H9 (cell line): ENCODE measurements around the gene SIGLEC7. TPM values are rescaled to one million over a fixed set of nuclear protein-coding genes. Genes with fewer than 3 reads are reported as not detected.

Source experiments
- DNase-seq: peaks from one replicate; pipeline ENCODE4 v3.0.0-alpha.2; 2017
- H2AFZ ChIP-seq: one replicate; pipeline ENCODE4 v1.6.1; 2013; ENCODE audit warnings: mild to moderate bottlenecking, low read length, control low read depth, moderate library complexity
- H2AK5ac ChIP-seq: 2 replicates; pipeline ENCODE4 v1.6.1; 2013; ENCODE audit warnings: low read length, control low read depth, mixed read lengths; ENCODE audit not compliant: insufficient read length
- H2BK120ac ChIP-seq: one replicate; pipeline ENCODE4 v1.6.1; 2013; ENCODE audit warnings: low read depth, mild to moderate bottlenecking, low read length, control low read depth, inconsistent platforms; ENCODE audit not compliant: poor library complexity, severe bottlenecking
- H2BK12ac ChIP-seq: 2 replicates; pipeline ENCODE4 v1.6.1; 2013; ENCODE audit warnings: low read length, control low read depth, mixed read lengths, low read depth; ENCODE audit not compliant: insufficient read length
- H2BK15ac ChIP-seq: 2 replicates; pipeline ENCODE4 v1.6.1; 2013; ENCODE audit warnings: low read depth, low read length, control low read depth
- H2BK20ac ChIP-seq: one replicate; pipeline ENCODE4 v1.6.1; 2013; ENCODE audit warnings: low read depth, mild to moderate bottlenecking, low read length, control low read depth, inconsistent platforms; ENCODE audit not compliant: poor library complexity, severe bottlenecking
- H2BK5ac ChIP-seq: 2 replicates; pipeline ENCODE4 v1.6.1; 2013; ENCODE audit warnings: low read length, control low read depth, mixed read lengths; ENCODE audit not compliant: insufficient read length
- H3K14ac ChIP-seq: 2 replicates; pipeline ENCODE4 v1.6.1; 2013; ENCODE audit warnings: low read length, control low read depth; ENCODE audit not compliant: insufficient read depth
- H3K18ac ChIP-seq: 2 replicates; pipeline ENCODE4 v1.6.1; 2013; ENCODE audit warnings: low read depth, mild to moderate bottlenecking, mixed read lengths, low read length, control low read depth; ENCODE audit not compliant: insufficient read length
- H3K23ac ChIP-seq: 2 replicates; pipeline ENCODE4 v1.6.1; 2013; ENCODE audit warnings: low read length, control low read depth, mixed read lengths, low read depth; ENCODE audit not compliant: insufficient read length
- H3K23me2 ChIP-seq: 2 replicates; pipeline ENCODE4 v1.6.1; 2013; ENCODE audit warnings: low read depth, mild to moderate bottlenecking, mixed read lengths, low read length, control low read depth; ENCODE audit not compliant: insufficient read length, poor library complexity, severe bottlenecking
- H3K27ac ChIP-seq: 2 replicates; pipeline ENCODE4 v1.5.1; 2013; ENCODE audit warnings: low read length, control low read depth, mixed read lengths, low read depth; ENCODE audit not compliant: insufficient read length
- H3K27me3 ChIP-seq: 2 replicates; pipeline ENCODE4 v1.6.1; 2013; ENCODE audit warnings: low read length, control low read depth, inconsistent platforms; ENCODE audit not compliant: insufficient read depth
- H3K4ac ChIP-seq: 2 replicates; pipeline ENCODE4 v1.6.1; 2013; ENCODE audit warnings: low read depth, mild to moderate bottlenecking, control low read depth, inconsistent platforms, low read length, moderate library complexity
- H3K4me1 ChIP-seq: 2 replicates; pipeline ENCODE4 v1.6.1; 2013; ENCODE audit warnings: low read length, control low read depth, inconsistent platforms; ENCODE audit not compliant: insufficient read depth
- H3K4me2 ChIP-seq: 2 replicates; pipeline ENCODE4 v1.6.1; 2013; ENCODE audit warnings: low read length, control low read depth, mixed read lengths; ENCODE audit not compliant: insufficient read length, insufficient read depth
- H3K56ac ChIP-seq: 2 replicates; pipeline ENCODE4 v1.6.1; 2013; ENCODE audit warnings: low read depth, mild to moderate bottlenecking, mixed read lengths, low read length, control low read depth; ENCODE audit not compliant: insufficient read length
- H3K79me1 ChIP-seq: 2 replicates; pipeline ENCODE4 v1.6.1; 2013; ENCODE audit warnings: low read depth, mild to moderate bottlenecking, moderate library complexity, low read length, control low read depth, inconsistent platforms; ENCODE audit not compliant: insufficient read depth, poor library complexity, severe bottlenecking
- H3K79me2 ChIP-seq: 2 replicates; pipeline ENCODE4 v1.6.1; 2013; ENCODE audit warnings: low read length, control low read depth, inconsistent platforms; ENCODE audit not compliant: insufficient read depth
- H3K9ac ChIP-seq: 2 replicates; pipeline ENCODE4 v1.6.1; 2013; ENCODE audit warnings: low read length, control low read depth, mixed read lengths; ENCODE audit not compliant: insufficient read length; ENCODE audit errors: extremely low read depth
- H3K9me3 ChIP-seq: one replicate; pipeline ENCODE4 v1.6.1; 2013; ENCODE audit warnings: low read depth, low read length, inconsistent platforms; ENCODE audit not compliant: control insufficient read depth
- H3T11ph ChIP-seq: one replicate; pipeline ENCODE4 v1.6.1; 2013; ENCODE audit warnings: mild to moderate bottlenecking, low read length, control low read depth, inconsistent platforms
- H4K20me1 ChIP-seq: one replicate; pipeline ENCODE4 v1.6.1; 2013; ENCODE audit not compliant: control insufficient read depth, insufficient read length, insufficient read depth
- H4K5ac ChIP-seq: 2 replicates; pipeline ENCODE4 v1.6.1; 2013; ENCODE audit warnings: low read depth, mild to moderate bottlenecking, mixed read lengths, low read length, control low read depth; ENCODE audit not compliant: insufficient read length
- H4K8ac ChIP-seq: replicated peaks from 2 replicates; pipeline ENCODE4 v1.6.1; 2013; ENCODE audit warnings: low read length, control low read depth, mixed read lengths, low read depth; ENCODE audit not compliant: insufficient read length
- H4K91ac ChIP-seq: 2 replicates; pipeline ENCODE4 v1.6.1; 2013; ENCODE audit warnings: low read depth, mild to moderate bottlenecking, moderate library complexity, mixed read lengths, low read length, control low read depth; ENCODE audit not compliant: insufficient read length
- H3K27ac Mint-ChIP-seq, 3 experiments: 2 replicates in 2 of 3; 3 replicates in 1 of 3; pipeline ENCODE4 v1.8.0; 2020 to 2021; ENCODE audit warnings: mixed read lengths in 3 of 3, mild to moderate bottlenecking in 1 of 3, moderate library complexity in 1 of 3
- H3K27me3 Mint-ChIP-seq: 2 replicates; pipeline ENCODE4 v1.8.0; 2021; ENCODE audit warnings: low read depth, mild to moderate bottlenecking, moderate library complexity, mixed read lengths
- H3K36me3 Mint-ChIP-seq, 3 experiments: 2 replicates in 2 of 3; 3 replicates in 1 of 3; pipeline ENCODE4 v1.8.0; 2020 to 2021; ENCODE audit warnings: low read depth in 3 of 3, mixed read lengths in 3 of 3; ENCODE audit not compliant: insufficient read depth in 1 of 3
- H3K4me1 Mint-ChIP-seq, 2 experiments: 2 replicates each; pipeline ENCODE4 v1.8.0; 2020; ENCODE audit warnings: mixed read lengths in 2 of 2
- H3K4me3 Mint-ChIP-seq, 2 experiments: 2 replicates in 1 of 2; 3 replicates in 1 of 2; pipeline ENCODE4 v1.8.0; 2020 to 2021; ENCODE audit warnings: mild to moderate bottlenecking in 2 of 2, mixed read lengths in 2 of 2, moderate library complexity in 1 of 2
- H3K9me3 Mint-ChIP-seq, 2 experiments: 2 replicates in 1 of 2; 3 replicates in 1 of 2; pipeline ENCODE4 v1.8.0; 2020; ENCODE audit warnings: mild to moderate bottlenecking in 2 of 2, mixed read lengths in 2 of 2, moderate library complexity in 1 of 2
- CTCF ChIP-seq: fragments of 200-600 bp; sonication (generic); conservative IDR thresholded peaks from 3 replicates; pipeline ENCODE4 v1.8.0; 2021; ENCODE audit warnings: antibody characterized with exemption, mild to moderate bottlenecking
- WGBS: extraction: QIAGEN DNeasy Blood & Tissue Kit; methylation state at CpG from one replicate; pipeline ENCODE4 v1.1.7; 2013; ENCODE audit warnings: missing lambda C conversion rate, low lambda C conversion rate, mixed read lengths; ENCODE audit not compliant: insufficient read length; ENCODE audit errors: extremely low coverage; 5-methylcytosine and 5-hydroxymethylcytosine counted together
- total RNA-seq: library from RNA; stranded (reverse); gene quantifications from 2 replicates; pipeline ENCODE4 v1.2.1, GENCODE V29; 2021

The SIGLEC7 gene
- total RNA-seq, 1 experiment from 2014 or later = not detected

DNA sequence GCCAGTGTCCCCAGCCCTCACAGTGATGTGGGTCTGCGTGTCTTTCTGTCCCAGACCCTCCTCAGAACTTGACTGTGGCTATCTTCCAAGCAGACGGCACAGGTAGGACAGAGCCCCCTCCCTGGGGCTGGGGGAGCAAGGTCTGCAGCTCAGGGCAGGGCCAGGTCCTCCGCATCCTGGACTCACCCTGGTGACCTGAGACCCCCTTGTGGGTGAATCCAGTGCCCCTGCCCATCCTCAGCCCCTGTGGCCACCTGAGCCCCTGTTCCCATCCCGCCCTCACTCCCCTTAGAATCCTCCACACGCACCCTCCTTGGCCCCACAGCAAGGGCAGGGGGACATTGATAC is 43.7 kb downstream of the SIGLEC7 start:
- no peak overlapping the region for H3K4me3 Mint-ChIP-seq
- no CpG with 5 or more reads among the region's 5 CpGs for WGBS
- Histone ChIP-seq H3K79me1 (no peaks in the 10 kb centered on the region), H2BK5ac (no peak overlapping the region), H3K18ac (no peak overlapping the region), H2AK5ac (no peak overlapping the region), H3K4ac (no peak overlapping the region), H4K20me1 (no peaks in the 10 kb centered on the region), H2BK120ac (no peak overlapping the region), H3K56ac (no peak overlapping the region), H3K23me2 (peaks cover 2% of the 10 kb centered on the region), H4K8ac (no peak overlapping the region), H3K79me2 (no peaks in the 10 kb centered on the region), H3K9ac (no peak overlapping the region), H4K91ac (no peak overlapping the region), H3K9me3 (no peaks in the 10 kb centered on the region), H3K27me3 (no peaks in the 10 kb centered on the region; the same call in 1 of the 2 replicates), H3K27ac (no peak overlapping the region), H2AFZ (no peak overlapping the region), H3K14ac (no peak overlapping the region), H2BK20ac (no peak overlapping the region), H3T11ph (no peak overlapping the region), H3K23ac (no peak overlapping the region), H4K5ac (no peak overlapping the region), H3K4me1 (no peaks in the 10 kb centered on the region), H2BK12ac (no peak overlapping the region), H2BK15ac (no peak overlapping the region), H3K4me2 (no peak overlapping the region)
- no peaks in the 10 kb centered on the region; a peak in 1 of 7 replicates for H3K36me3 Mint-ChIP-seq
- no peak for DNase-seq
- H3K27me3 Mint-ChIP-seq = peaks cover 33% of the 10 kb centered on the region
- peaks cover 0 to 53% of the 10 kb centered on the region in 2 experiments; a peak in 3 of 5 replicates for H3K9me3 Mint-ChIP-seq
- no peak for TF ChIP-seq CTCF
- peaks cover 0 to 2% of the 10 kb centered on the region in 2 experiments; a peak in 1 of 4 replicates for H3K4me1 Mint-ChIP-seq
- H3K27ac Mint-ChIP-seq = no peak overlapping the region
